Stimulated activated CD4-positive, alpha-beta T cell treated with anti-CD3 and anti-CD28 coated beads, Interleukin-15, amount 100 ng/mL, for 48 hours (primary cell): Measurements from ENCODE around the gene DFFB.

Source experiments
- DNase-seq, 2 donors: peaks; one replicate each; pipeline ENCODE4 v3.0.0-alpha.2; 2020; ENCODE audit warnings: low read depth in 2 of 2

The DFFB gene

DNA sequence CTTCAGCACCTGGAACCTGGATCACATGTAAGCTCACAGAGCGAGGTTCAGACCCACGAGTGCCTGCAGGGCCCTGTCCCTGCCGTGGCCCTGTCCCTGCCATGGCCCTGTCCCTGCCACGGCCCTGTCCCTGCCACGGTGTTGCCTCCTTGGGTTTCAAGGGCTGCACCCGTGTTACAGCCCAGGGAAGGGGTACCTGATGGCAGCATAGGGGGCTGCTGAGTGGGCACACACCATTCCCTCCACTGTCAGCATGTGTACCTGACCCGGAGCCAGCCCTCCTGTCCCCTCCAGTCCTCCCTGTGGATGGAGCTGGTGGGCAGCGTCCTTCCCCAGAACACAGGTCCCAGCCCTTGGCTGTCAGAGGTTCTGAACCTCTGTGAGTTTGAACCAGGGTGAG, 15.3 kb downstream of the DFFB start:
- no peak for DNase-seq

DNA sequence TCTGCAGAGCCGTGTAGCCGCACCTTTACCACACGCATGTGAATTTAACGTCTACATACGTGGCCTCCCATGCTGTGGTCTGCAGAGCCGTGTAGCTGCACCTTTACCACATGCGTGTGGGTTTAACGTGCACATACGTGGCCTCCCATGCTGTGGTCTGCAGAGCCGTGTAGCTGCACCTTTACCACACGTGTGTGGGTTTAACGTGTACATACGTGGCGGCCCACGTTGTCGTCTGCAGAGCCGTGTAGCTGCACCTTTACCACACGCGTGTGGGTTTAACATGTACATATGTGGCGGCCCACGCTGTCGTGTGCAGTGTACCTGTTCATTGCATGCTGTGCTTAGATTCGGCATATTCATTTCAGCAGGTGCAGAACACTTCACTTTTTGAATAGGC, 17.5 kb downstream of the DFFB start:
- no peak for DNase-seq

DNA sequence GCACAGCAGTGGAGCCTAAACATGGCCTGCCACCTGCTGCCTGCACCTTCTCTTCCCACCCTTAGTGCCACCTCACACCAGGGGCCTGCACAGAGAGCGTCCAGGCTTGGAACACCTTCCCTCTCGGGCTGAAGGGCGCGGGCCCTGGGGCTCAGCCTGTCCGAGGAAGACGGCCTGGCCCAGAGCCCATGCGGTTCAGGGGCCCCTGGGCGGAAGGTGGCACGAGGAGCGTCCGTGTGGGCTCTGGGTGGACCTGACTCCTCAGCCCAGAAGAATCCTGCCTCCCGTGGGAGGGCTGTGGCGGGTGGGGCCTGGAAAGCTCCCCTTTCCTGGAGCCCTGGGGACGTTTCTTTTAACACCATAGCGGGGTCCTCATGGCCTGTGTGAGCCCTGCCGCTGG, 19.4 kb downstream of the DFFB start:
- DNase-seq = no peak

DNA sequence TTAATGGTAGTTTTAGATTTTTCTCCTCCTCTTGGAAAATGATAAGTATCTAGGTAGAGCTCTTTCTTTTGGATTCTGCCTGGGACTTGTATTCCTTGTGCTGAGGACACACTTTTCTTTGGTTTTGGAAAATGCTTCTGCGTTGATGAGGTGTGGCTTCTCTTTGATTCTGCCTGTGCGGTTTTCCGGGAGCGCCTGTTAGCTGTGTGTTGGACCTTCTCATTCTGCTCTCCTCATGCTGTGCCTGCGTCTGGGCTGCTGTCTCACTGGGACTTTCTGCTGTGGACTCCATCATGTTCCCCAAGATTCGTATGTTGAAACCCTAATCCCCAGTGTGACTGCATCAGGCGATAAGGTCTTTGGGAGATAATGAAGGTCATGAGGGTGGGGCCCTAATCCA, 21.8 kb downstream of the DFFB start:
- DNase-seq = no peak

DNA sequence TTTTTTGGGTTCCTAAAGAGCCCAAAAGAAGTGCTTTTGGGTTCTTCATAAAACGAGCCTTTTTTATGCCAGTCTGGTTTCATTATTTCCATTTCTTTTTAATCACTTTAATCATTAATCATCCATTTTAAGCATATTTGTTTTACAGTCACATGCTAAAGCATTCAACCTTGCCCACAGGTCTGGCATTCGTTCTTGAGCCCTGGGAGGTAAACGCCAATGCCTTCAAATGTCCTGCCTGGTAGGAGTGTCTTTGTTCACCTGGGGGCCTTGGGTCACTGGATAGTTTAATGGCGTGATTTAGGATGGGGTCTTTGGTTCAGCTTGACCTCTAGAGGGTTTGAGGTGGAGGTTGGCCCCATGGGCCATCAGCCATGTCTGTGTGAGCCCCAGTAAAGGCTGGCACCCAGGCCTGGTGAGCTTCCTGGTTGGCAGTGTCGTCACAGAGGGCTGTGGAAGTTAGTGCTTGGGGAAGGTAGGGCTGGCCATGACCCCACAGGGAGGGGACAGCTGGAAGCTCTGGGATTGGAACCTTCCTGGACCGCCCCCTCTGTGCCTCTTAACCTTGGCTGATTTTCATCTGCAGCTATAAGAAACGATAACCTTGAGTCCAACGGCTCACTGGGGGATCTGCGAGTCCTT, 22.6 kb downstream of the DFFB start:
- DNase-seq = no peak

DNA sequence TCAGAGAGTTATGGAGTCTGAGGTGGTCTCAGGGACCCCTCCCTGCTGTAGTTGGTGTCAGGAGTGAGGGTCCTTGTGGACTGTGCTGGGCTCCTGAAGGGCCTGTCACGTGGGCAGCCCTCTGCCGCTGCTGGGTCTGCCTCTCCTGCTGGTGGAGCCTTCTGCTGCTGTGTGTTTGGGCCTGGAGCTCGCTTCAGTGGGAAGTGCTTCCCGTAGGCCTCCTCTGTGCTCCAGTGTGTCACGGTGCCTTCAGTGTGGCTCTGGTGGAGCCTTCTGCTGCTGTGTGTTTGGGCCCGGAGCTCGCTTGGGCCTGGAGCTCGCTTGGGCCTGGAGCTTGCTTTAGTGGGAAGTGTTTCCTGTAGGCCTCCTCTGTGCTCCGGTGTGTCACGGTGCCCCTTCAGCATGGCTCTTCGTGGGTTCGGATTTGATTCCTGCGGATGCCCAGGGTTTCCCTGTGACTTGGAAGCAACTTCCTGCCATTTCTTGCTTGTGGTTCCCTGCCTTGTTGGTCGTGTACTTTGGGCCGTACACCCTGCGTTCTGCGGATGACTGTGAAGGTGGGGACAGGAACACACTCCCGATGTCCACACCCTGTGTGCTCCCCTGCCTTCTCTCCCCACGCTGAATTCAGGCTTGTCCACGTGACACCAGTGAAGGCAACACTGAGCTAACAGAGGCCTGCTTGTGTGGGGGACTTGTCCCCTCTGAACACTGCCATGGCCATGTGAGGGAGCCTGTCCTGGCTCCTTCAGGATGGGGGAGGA, 23.3 kb downstream of the DFFB start:
- DNase-seq = no peak

DNA sequence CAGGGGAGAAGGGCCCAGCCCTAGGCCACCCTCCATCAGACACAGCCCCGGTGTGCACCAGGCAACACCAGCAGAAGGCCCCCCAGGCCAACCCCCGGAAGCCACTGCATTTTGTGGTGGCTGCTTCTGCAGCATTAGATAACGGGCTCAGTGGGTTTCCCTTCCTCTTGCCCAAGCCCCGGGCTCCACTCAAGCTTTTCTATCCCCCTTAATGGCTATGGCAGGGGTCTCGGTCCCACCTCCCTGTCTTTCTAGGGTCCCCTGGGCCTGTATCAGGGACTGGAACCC, 23.9 kb downstream of the DFFB start:
- no peak for DNase-seq

DNA sequence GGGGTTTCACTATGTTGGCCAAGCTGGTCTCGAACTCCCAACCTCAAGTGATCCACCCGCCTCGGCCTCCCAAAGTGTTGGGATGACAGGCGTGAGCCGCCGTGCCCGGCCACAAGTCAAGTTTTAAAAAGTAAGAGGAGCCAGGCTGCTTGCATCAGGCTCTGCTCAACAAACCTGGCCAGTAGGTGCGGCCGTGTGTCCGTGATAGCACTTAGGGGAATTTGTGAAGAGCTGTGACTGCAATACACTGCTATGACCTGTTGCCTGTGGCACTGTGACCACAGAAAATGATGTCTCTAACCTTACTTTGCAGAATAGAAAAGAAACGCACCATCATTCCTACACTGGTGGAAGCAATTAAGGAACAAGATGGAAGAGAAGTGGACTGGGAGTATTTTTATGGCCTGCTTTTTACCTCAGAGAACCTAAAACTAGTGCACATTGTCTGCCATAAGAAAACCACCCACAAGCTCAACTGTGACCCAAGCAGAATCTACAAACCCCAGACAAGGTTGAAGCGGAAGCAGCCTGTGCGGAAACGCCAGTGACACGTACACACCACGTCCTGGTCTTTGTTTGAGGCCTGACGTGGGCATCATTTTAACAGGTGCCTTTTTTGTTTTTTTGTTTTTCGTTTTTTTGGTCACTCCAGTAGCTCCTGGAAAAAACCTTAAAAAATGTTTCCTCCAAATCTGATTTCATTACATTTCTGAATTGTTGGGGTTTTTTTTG, 26.1 kb downstream of the DFFB start:
- no peak for DNase-seq

DNA sequence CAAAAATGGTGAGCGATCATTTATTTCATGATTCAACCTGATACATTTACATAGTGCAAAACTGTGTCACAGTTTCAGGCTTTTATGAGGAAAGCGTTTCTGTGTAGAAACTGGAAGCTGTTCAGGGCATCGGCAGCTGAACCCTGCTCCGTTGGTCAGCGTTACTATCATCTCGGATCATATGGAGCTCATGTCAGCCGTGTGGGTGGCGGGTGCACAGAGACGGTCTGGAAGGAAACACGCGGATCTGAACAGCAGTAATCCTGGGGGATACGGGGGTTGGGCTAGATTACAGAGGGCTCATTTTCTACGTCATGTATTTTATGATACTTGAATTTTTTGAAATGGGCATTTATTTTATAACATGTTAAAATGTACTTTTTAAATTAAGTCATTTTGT, 27.7 kb downstream of the DFFB start:
- no peak for DNase-seq

DNA sequence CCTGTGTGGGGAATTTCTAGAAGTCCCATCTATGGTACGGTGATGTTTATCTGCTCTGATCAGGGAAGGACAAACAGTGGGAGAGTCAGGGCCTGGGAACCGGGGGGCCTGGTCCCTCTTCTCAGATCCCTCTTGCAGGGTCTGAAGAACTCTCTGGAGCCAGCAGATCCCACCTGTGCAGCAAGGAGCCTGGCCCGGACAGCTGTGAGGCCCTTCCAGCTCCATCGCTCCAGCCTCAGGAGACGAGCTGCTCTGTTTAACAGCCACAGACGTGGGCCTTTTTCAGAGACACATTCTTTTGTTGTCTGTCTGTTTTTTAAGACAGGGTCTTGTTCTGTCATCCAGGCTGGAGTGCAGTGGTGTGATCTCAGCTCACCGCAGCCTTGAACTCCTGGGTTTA, 28.3 kb downstream of the DFFB start:
- no peak for DNase-seq

DNA sequence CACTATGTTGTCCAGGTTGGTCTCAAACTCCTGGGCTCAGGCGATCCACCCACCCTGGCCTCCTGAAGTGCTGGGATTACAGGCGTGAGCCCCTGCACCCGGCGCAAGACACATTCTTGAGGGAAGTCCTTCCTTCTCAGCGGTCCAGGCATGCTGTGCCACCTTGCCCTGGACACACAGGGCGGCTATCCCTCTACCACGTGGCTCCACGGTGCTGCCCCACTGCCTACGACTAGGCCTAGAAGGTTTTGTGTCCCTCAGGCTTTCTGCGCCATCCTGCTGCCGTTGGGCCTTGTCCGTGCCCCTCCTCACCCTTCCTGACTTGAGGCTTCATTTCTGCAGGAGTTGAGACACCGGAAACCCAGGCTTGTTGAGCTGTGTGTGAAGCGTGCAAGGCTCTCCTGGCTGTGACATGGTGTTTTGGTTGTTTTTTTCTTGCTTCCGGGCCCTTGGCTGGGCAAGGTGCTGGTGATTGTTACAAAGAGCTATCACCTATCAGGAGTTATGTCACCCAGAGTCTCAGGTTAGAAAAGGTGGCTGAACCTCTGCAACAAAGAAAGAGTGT, 28.9 kb downstream of the DFFB start:
- no peak for DNase-seq

DNA sequence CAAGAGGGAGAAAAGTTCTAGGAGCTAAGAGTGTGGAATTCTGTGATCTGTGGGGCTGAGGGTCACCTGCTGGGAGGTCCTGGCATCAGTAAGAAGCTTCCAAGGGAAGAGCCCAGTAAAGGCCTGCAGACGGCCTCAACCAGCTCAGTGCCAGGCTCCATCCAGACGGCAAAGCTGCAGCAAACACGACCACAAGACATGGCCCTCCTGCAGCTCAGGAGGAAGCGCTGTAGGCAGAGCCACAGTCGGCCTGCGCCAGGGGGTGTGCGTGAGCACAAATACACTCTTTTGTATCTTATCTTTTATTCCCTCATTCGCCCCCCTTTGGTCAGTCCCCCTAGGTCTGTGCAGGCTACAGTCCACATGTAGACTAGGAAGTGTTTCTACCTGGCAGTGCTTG, 29.4 kb downstream of the DFFB start:
- DNase-seq = no peak

DNA sequence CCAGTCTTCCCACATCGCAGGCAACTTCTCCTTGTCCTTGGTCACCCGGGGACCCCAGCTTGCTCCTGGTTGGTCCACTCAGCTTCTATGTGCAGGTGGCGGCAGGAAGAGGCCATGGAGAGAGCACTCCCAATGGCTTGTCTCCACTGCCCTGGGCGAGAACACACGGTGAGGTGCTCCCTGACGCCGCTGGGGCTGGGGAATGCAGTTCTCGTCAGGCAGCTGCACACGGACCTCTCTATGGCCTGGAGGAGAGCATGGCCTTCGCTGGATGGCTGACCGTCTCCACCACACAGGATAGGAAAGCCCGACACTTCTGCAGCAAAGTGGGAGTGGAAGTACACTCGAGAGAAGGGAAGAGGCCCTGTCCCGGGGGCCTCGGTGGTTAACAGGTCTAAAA, 31.0 kb downstream of the DFFB start:
- DNase-seq = no peak

DNA sequence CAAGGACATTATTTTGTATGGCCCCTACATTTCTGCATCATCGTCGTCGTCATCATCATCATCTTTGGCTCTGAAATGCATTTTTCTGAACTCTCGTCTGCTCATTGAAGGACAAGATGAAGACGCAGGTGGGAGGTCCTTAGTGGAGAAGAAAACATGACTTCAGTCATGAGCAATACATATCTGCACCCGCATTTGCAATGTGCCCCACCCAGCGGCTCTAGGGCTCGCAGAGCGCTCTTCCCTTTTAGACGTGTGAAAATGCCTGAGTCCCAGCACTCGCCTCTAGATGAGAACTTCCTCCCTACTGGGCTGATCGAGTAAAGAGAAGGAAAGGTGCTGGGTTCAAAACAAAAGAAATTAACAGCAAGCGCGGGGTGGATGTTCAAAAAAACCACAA, 32.7 kb downstream of the DFFB start:
- no peak for DNase-seq

DNA sequence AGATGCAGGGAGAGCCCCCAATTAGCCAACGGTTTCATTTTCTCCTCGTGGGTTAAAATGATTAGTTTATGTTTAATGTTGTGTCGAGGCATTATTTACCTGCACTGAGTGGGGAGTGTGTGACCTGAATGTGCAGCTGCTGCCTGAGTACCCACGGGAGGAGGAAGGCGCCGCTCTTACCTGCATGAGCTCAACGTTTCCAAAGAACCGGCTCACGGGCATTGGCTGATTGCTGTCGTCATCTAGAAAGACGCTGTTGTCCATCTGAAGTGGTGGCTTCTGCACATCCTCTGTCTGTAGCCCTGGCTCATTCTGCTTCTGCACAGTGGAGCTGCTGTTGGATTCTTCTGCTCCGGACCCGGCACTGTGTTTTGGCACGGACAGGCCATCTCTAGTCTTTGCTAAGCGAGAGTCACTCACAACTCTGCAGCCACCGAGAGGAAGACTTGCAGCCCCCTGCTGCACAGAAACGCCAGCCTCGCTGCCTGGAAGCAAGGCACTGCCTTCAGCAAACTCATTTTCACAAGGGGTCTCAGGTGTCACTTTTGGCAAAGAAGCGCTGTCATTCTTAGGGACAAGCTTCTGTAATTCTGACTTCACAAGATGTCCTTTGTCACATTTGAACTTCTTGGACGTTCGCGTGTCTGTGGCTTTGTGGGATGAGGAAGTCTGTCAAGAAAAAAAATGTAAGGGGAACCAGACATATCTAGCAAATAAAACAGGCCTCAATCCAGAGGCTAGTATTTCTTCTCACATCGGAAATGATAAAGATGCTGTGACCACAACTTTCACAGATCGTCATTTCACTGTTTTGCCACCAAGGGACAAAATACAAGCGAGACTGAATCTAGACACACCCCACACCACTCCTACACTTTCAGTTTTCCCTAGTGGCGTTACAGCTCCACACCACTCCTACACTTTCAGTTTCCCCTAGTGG, 33.4 kb downstream of the DFFB start:
- DNase-seq = no peak

DNA sequence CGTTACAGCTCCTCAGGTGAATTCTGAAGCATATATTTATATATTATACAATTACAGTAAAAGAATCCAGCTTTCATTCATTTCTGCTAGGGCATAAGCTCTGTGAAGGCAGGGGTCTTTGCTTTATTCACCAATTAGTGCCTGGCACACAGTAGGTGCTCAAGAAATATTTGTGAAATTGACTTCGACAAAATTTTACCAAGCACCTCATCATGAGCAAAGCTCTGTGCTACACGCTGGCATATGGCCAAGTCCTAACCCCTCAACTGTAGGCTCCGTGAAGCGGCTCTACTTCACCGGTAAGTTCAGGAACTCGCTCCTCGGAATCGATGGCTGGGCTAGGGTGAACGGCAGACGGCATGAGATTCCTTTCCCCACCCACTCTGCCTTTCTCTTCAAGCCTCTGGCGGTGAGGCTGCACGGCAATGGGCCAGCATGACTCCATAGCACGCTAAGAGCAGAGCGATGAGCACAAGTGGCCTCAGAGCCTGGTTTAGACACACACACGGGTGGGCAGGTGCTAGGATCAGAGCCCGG, 34.1 kb downstream of the DFFB start:
- DNase-seq = no peak

DNA sequence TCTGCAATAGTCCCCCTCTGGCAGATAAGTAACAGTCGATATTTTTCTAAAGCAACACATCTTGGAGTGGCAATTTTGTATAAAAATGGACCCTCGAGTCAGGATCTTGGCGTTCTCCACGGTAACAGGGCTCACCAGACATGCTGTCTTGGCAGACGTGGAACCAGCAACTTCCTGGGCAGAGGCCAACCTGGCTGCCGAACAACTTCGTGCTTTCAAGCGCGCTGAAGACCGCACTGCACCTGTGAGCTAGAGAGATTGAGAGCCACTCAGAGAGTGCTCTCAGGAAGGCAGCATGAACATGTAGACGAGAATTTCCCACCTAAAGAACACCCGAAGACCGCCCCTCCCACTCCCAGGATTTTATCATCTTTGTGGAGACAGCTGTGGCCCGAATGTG, 35.5 kb downstream of the DFFB start:
- no peak for DNase-seq

DNA sequence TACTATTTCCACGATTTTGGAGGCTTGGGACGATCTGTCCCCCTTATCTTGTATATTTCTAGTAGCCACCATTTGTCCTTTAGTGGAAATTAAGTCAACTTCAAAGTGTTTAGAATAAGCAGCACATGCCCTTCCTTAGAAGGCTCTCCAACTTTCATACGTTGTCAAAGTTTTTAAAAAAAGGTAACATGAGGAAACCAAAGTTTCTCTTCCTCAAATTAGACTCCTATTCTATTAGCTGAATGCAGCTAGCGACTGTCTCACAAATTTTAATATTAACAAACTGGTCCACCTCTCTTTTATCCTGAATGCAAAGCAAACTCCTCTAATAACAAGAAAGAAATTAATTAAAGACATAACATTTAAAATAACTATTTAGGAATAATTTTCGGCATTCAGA, 35.9 kb downstream of the DFFB start:
- DNase-seq = no peak

DNA sequence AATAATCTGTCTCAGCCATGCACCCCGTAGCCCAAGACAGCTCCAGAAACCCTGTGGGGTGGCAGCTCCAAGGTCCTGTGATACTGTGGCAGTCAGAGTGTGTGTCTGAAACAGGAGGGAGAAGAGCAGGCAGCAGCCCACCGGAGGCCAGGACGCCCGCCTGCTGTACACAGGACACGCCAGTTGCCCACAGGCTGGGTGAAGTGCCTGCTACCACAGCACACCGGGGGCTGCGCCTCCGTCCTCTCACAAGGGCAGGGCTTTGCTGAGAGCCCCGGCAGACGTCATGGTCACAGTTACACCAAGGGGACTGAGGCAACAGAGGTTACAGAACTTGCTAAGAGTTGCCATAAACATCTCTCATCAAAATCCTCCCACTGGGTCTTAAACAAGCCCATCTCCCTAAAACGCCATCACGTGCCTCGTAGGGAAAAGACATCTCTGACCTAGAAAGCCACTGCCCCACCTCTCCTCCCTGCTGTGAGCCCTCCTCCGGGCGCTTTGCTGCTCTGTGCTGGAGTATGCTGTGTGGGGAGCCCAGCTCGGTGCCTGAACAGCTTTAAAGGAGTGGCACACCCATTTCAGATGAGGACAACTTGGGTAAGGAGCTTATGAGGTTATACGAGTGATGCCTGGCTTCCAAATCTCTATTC, 37.5 kb downstream of the DFFB start:
- DNase-seq = no peak

DNA sequence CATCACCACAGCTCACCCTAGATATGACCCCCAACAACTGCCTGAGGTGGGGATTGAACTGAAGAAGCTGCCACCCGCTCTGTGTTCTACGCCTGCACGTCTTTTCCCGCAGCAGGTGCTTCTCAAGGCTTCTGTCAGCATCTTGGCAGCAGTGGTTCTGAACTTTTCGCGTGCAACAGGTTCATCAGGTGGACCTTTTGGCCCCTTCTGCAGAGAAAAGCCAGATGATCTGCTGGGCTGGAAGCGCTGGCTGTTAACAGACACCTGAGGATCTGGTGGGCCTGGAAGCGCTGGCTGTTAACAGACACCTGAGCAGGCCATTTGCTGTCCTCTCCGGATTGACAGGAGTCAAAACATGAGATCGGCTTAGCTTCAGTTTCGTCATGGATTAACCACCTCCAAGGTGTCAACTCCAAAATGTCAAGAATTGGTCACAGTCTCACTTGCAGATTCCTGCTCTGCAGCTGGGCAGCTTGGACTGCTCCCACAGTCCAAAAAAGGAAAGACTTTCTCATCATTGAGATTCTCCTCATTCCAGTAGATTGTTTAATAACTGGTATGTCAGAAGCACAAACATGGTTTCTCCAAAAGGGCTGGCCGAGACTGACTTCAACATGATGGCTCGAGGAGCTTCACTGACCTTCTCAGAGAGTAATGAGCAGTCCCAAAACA, 38.1 kb downstream of the DFFB start:
- no peak for DNase-seq

DNA sequence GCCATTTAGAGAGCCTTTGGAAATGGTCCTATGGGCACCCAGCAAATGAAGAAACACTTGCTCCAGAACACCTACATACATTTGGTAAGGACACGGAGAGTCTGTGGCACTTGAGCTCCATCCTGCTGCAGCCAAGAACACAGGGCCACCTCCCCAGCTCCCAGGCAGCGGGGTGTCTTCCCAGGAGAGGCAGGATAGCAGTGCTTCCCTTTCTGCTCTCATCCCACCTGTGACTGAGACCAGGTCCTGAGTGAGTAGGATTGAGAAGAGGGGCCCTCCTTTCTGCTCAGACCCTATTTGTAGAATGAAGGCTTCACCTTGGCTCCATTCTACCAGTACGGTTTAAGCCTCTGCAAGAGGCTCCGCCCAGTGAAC, 38.7 kb downstream of the DFFB start:
- DNase-seq = no peak
